LoVo (cell line): ENCODE data around the gene MPG.
"Not testable (repeated sequence)": the region's sequence is repeated elsewhere in the genome, so short reads cannot be mapped to it uniquely, and the experiment has no call there.

Experiments used
- DNase-seq: peaks from one replicate; pipeline ENCODE4 v3.0.0-alpha.2; 2016; ENCODE audit warnings: low spot score

MPG gene

DNA sequence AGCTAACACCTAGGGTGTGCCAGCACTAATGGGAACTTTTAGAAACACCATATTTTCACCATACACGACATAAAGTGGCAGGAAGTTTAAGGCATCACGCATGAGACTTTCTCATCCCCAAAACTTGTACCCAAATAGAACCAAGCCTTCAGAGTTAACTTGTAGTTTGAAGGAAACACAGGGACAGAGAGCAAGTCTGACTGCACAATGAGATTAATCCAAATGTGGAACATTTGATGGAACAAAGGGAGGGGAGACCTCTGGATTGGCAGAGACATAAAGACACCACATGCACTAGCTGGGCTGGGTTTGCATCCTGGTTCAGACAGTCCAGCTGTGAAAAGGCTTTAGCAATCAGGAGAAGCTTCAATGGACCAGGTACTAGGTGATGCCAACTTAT lies 36.3 kb downstream of the MPG start:
- no peak for DNase-seq

DNA sequence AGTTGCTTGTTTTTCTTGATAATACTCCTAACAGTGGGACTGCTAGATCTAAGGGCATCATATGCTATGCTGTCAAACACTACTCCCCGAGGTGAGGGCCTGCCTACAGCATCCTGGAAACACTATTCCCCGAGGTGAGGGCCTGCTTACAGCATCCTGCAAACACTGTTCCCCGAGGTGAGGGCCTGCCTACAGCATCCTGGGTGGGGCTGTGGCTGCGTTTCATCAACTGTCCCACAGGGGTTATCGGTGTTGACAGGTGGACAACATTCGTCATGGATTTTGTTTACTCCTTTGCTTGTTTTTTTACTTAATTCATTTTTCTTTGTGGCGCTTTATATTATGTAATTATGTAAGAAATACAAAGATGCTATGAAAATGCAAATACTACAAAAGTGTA lies 38.0 kb downstream of the MPG start:
- DNase-seq = no peak

DNA sequence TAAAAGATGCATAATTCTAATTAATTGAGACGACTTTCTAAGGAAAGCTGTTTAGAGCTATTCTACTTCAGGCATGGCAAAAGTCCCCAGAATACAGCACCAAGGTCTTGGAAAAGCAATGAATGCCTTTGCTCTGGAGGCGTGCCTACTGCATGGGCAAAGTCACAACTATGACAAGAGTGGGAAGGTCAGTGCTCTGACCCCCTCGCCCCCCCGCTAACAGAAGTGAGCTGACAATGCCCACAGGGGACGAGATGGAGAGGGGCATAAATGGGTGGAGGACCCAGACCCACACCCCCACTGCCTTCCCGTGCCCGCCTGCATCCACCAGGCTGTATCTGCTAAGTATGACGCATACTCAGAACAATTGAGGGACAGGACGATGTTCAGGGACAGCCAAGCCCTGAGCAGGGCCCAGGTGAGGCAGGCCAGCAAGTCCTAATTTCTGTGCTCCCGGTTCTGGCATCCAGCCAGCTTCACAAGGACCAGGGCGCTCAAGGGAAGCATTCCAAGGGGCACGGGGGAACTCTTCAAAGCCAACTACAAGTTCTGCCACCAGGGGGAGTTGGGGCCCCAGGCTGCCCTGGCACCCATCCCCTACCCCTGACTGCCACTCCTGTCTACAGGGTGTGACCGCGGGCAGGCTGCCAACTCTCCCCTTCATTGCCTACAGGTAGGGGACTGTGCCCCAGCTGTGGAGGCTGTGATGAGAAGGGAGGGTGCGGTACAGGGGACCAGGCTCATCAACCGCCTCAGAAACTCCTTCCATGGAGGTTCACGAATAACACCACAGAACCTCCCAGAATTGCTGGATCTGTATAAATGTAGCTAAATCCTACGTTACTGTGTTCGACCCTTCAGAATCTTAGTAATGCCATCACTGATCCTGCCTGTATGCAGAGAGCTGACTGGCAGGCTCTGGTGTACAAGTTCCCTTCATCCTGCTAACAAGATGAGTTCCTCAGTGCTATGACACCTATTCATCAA lies 39.6 kb downstream of the MPG start:
- peak; percentile 50 for DNase-seq

- no peak for DNase-seq
Observed at GRCh38 chr16:118857-119256, 40.8 kb downstream of the MPG start.

- no peak for DNase-seq
Observed at GRCh38 chr16:119295-119694, 41.3 kb downstream of the MPG start.

DNA sequence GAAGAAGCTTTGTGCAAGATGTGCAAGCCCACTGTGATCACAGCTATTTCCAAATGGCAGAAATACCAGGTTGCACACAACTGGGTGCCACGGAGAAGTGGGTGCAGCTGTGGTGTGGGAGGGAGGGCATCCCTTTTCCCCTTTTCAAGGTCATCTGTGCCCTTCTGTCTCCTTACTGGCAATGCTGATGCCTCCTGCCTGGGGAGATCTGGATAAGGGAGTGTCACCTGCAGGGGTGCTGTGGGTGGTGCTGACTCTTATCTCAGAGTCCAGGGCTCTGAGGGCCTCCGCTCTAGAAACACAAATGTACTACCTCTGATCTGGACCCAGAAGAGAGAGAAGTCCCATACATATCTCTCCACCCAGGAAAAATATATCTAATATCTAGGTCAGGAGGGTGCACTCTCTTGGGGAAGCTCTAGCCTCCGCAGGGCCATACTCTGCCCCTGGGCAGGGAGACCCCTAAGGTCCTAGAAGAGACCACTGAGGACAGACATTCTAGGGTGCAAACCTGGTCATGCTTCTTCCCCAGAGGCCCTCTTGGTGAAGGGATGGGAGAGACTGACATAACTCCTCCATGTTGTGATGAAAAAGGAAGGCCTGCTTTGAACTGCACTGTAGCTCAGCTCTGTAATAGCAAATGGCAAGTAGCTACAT lies 41.9 kb downstream of the MPG start:
- no peak for DNase-seq

GRCh38 chr16:120756-121155 lies 42.7 kb downstream of the MPG start:
- DNase-seq = no peak

DNA sequence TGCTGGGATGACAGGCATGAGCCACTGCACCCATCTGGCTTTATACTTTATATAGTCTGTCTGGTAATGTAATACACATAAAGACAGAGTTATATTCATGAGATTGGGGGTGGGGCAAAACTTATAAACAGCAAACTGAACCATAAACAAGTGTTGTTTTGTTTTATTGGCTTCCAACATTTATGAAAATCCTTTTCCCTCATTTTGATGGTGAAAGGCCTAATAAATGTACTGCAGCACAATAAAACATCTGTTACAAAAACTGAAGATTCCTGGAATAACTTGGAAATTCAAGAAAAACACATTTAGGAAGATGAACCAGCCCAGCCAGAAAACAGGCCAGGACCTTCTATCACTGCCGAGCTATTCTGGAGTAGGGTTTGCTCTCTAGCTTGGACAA lies 44.3 kb downstream of the MPG start:
- DNase-seq = no peak

DNA sequence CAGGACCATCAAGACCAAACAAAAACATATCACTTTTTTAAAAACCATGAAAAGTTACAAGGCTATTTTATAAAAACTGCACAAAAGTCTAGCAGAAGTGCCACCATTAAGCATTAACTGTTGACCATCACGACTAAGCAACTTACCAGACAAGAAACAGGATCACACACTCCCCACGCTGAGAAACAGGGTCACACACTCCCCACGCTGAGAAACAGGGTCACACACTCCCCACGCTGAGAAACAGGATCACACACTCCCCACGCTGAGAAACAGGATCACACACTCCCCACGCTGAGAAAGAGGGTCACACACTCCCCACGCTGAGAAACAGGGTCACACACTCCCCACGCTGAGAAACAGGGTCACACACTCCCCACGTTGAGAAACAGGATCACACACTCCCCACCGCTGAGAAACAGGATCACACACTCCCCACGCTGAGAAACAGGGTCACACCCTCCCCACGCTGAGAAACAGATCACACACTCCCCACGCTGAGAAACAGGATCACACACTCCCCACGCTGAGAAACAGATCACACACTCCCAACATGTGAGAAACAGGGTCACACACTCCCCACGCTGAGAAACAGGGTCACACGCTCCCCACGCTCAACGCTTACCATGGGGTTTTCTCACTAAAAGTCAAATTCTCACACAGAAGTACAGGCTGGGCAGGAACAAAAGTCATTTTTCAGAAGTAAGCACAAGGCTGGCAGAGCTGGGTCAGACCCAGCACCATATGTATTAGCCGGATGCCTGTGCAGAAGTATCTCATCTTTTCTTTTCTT lies 45.7 kb downstream of the MPG start:
- not testable (repeated sequence) for DNase-seq

DNA sequence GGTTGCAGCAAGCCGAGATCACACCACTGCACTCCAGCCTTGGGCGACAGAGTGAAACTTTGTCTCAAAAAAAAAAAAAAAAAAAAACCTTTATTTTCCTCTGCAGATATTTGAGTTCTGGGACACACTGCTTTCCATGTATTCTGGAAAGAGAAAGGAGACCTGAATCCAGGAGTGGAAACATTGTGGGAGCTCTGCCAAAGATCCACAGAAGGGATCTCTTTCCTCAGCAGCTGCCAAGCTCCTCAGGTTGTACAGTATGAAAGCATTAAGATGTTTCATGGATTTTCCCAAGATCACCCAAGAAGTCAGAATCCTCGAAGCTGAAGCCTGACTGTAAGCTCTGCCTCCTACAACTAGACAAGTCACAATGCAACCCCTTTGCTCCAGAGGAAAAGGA lies 47.0 kb downstream of the MPG start:
- DNase-seq = no peak

DNA sequence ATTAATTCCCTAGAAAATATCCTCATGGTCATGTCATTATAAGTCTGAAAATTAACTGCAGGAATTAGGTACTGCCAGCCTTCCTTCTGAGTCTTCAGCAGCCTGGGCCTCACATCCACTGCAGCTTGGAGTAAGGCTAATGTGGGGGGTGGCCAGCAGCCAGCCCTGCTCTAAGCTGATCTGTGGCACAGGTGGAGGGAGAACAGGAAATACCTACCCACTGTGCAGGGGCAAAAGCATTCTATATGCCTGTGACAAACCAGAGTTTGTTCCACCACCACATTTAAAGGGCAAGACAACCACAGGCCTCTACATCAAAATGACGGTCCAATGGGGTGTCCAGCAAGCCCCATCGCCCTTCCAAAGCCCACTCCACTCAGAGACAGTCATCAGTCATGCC lies 51.0 kb downstream of the MPG start:
- no peak for DNase-seq

DNA sequence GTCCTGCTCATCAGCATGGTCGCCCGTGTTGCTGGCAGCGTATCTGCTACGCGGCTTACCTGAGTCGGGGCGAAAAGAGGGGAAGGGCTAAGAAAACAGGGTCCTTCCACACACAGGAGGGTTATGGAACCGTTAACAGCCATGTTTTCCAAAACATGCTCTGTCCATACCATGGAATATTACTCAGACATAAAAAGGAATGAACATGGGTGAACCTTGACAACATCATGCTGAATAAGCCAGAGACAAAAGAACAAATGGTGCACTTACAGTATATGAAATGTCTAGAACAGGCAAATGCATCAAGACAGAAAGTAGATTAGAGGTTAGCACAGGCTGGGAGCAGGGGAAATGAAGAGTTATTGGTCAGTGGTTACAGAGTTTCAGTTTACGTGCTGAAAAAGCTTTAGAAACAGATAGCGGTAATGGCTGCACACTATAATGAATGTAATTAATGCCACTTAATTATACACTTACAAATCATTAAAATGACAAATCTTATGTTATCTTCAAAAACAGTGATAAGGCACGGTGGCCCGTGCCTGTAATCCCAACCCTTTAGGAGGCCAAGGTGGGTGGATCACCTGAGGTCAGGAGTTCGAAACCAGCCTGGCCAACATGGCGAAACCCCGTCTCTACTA lies 52.6 kb downstream of the MPG start:
- no peak for DNase-seq

DNA sequence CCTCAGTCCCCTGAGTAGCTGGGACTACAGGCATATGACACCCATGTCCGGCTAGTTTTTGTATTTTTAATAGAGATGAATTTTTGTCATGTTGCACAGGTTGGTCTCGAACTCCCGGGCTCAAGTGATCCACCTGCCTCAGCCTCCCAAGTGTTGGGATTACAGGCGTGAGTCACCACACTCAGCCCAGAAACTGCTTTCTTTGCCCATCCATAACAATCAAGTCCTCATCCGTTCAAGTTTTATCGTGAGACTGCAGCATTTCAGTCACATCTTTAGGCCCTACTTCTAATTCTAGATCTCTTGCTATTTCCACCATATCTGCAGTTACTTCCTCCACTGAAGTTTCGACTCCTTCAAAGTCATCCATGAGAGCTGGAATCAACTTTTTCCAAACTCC lies 54.1 kb downstream of the MPG start:
- no peak for DNase-seq

GRCh38 chr16:133716-134115 lies 55.7 kb downstream of the MPG start:
- DNase-seq = no peak
